A673 (cell line): ENCODE results near the gene MAML2. TPM values are rescaled to one million over a fixed set of nuclear protein-coding genes. Genes with fewer than 3 reads are reported as not detected.
A peak's percentile ranks its signal among the peaks of the same experiment; 100 is the strongest.

Experiments used
- BruUV-seq: library from RNA; stranded (reverse); fragments of 400-500 nt; replicated peaks from 2 replicates; lab custom pipeline; 2021; lab: Mats Ljungman, UMichigan
- CTCF ChIA-PET: fragments of 300-600 bp; sonication (Branson Sonifier 250); formaldehyde crosslinking; loops from one replicate; lab custom pipeline; 2022; ENCODE audit warnings: antibody characterized with exemption; lab: Charles Lee
- POLR2A ChIA-PET: fragments of 300-600 bp; sonication (Branson Sonifier 250); formaldehyde crosslinking; loops from one replicate; lab custom pipeline; 2022; ENCODE audit warnings: antibody characterized with exemption; ENCODE audit not compliant: low non-redundant PET; lab: Charles Lee
- DNase-seq: peaks from one replicate; pipeline ENCODE4 v3.0.0-alpha.2; 2015; ENCODE audit warnings: low spot score
- H3K27ac ChIP-seq: fragments of 200-600 bp; sonication (generic); 2 replicates; pipeline ENCODE4 v1.5.1; 2016; ENCODE audit warnings: mixed run types, low read depth, mild to moderate bottlenecking, mixed read lengths, antibody characterized with exemption, low read length; ENCODE audit not compliant: poor library complexity, severe bottlenecking
- H3K27me3 ChIP-seq: fragments of 200-600 bp; sonication (generic); replicated peaks from 2 replicates; pipeline ENCODE4 v1.6.1; 2017; ENCODE audit warnings: mixed run types, low read depth, mild to moderate bottlenecking, mixed read lengths, antibody characterized with exemption, low read length; ENCODE audit not compliant: insufficient read depth, poor library complexity
- H3K36me3 ChIP-seq: fragments of 200-600 bp; sonication (generic); 2 replicates; pipeline ENCODE4 v1.6.1; 2016; ENCODE audit warnings: mixed run types, mild to moderate bottlenecking, mixed read lengths, antibody characterized with exemption, low read length; ENCODE audit not compliant: insufficient read depth, poor library complexity, severe bottlenecking
- H3K4me1 ChIP-seq: fragments of 200-600 bp; sonication (generic); 2 replicates; pipeline ENCODE4 v1.6.1; 2017; ENCODE audit warnings: mixed run types, mild to moderate bottlenecking, mixed read lengths, antibody characterized with exemption, low read length; ENCODE audit not compliant: insufficient read depth, poor library complexity, severe bottlenecking
- H3K4me3 ChIP-seq: fragments of 200-600 bp; sonication (generic); 2 replicates; pipeline ENCODE4 v1.5.1; 2016; ENCODE audit warnings: low read depth, mixed run types, mild to moderate bottlenecking, mixed read lengths, low read length; ENCODE audit not compliant: poor library complexity, severe bottlenecking
- H3K9me3 ChIP-seq: fragments of 200-600 bp; sonication (generic); 2 replicates; pipeline ENCODE4 v1.6.1; 2016; ENCODE audit warnings: mixed run types, low read depth, mild to moderate bottlenecking, mixed read lengths, antibody characterized with exemption, low read length; ENCODE audit not compliant: poor library complexity, severe bottlenecking
- EZH2 ChIP-seq: fragments of 200-600 bp; sonication (generic); IDR thresholded peaks from 2 replicates; pipeline ENCODE4 v1.6.1; 2017; ENCODE audit warnings: borderline replicate concordance, low read depth, mild to moderate bottlenecking, mixed read lengths, antibody characterized with exemption, low read length; ENCODE audit not compliant: poor library complexity, severe bottlenecking
- intact Hi-C: fragments of 100-400 bp; cut with micrococcal nuclease; formaldehyde crosslinking; loops from one replicate; pipeline ENCODE4 v1.10.0; 2022; ENCODE audit not compliant: unreplicated experiment
- total RNA-seq: library from RNA; stranded (reverse); gene quantifications from 2 replicates; pipeline ENCODE4 v1.2.3, GENCODE V29; 2021
- TF ChIP-seq, protein P1 (sequence below): fragments of 300-800, 200-600 bp; sonication (generic); conservative IDR thresholded peaks from 2 replicates; pipeline ENCODE4 v1.5.1; 2017; ENCODE audit warnings: low read depth, mild to moderate bottlenecking, antibody characterized with exemption, low read length, moderate library complexity, mixed read lengths

Gene MAML2
- total RNA-seq, 1 experiment from 2014 or later = 6.4 TPM

DNA sequence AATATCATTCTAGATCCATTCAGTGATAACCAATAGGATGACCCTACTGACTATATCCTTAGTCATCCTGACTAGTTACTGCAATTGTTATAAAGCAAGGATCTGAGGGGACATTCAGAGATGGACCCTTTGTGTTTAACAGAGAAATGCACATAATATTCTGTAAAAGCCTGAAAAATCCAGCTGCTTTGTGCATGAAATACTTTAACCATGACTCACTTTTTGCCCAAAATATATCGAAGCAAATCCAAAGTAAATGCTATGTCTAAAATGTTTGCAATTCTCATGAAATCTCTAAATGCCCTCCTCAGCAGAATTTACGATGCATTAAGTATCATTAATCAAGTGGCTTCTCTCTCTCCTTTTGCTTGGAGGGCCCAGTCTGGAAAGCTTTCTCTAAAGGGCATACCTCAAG lies 240.3 kb downstream of the MAML2 start:
- Histone ChIP-seq H3K36me3 (no peaks in the 10 kb centered on the region), H3K27ac (no peak overlapping the region), H3K4me1 (peaks cover 9% of the 10 kb centered on the region), H3K4me3 (no peak overlapping the region), H3K9me3 (no peaks in the 10 kb centered on the region), H3K27me3 (no peaks in the 10 kb centered on the region)
- ChIA-PET POLR2A (no interaction called here), CTCF (no interaction called here)
- BruUV-seq = no TSS peak
- intact Hi-C loops = no loop called here
- TF ChIP-seq, protein P1, sequence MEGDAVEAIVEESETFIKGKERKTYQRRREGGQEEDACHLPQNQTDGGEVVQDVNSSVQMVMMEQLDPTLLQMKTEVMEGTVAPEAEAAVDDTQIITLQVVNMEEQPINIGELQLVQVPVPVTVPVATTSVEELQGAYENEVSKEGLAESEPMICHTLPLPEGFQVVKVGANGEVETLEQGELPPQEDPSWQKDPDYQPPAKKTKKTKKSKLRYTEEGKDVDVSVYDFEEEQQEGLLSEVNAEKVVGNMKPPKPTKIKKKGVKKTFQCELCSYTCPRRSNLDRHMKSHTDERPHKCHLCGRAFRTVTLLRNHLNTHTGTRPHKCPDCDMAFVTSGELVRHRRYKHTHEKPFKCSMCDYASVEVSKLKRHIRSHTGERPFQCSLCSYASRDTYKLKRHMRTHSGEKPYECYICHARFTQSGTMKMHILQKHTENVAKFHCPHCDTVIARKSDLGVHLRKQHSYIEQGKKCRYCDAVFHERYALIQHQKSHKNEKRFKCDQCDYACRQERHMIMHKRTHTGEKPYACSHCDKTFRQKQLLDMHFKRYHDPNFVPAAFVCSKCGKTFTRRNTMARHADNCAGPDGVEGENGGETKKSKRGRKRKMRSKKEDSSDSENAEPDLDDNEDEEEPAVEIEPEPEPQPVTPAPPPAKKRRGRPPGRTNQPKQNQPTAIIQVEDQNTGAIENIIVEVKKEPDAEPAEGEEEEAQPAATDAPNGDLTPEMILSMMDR = no peak
- no peak for TF ChIP-seq EZH2
- peak; percentile 56 for DNase-seq

DNA sequence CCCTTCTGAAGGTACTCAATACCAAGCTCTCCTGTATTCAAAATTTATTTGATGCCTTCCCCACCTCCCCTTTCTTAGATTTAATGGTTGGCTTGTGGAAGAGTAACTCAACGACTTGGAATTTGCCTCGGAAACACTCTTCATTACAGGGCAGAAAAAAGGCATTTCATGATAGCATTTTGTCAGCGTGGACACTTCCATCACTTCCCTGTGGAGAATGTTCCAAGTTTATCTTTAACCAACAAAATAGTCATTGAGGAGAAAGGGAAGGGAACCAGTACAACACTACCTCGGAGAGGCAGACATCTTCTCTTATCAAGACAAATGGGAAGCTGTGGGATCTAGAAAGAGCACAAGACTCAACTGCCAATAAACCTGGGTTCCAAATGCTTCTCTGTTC lies 241.8 kb downstream of the MAML2 start:
- Histone ChIP-seq H3K4me3 (no peak overlapping the region), H3K27me3 (no peaks in the 10 kb centered on the region), H3K9me3 (no peaks in the 10 kb centered on the region), H3K4me1 (peaks cover 20% of the 10 kb centered on the region), H3K36me3 (no peaks in the 10 kb centered on the region), H3K27ac (no peak overlapping the region)
- no peak for DNase-seq
- no TSS peak for BruUV-seq
- ChIA-PET POLR2A (no interaction called here), CTCF (no interaction called here)
- intact Hi-C loops = no loop called here
- TF ChIP-seq EZH2 = no peak
- TF ChIP-seq, protein P1 = no peak

DNA sequence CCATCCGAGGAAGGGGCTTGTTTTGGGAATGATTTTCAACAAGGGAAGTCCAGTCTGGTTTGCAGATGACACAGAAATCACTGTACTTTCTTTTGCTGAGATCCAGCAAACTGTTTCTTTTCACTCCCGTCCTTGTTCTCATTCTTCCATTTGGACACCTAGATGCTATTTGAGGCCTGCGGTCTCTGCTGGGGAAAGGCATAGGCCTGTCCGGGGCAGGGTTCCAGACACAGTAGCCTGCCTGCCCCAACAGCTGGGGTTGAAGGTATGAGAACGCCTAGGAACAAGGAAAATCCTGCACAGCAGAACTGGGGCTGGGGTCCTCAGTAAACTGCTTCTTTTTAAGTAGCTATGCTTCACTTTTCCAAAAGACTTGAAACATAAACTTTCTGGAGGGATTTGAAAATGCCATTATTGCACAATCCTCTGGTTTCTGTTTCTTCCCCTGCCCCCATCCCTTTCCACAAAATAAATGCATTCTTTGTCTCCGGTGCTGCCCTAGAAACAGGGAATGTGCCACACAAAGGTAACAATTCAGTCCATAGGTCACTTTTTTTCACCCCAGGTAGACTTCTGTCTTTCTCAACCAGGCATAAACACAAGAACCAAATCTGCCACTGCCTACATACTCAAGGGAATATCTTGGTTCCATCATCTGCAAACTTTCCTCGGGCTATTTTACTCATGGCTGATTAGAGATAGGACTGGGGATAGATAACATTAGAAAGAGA lies 244.3 kb downstream of the MAML2 start:
- Histone ChIP-seq H3K27me3 (no peaks in the 10 kb centered on the region), H3K27ac (no peak overlapping the region), H3K9me3 (no peaks in the 10 kb centered on the region), H3K4me1 (peaks cover 25% of the 10 kb centered on the region), H3K4me3 (no peak overlapping the region), H3K36me3 (no peaks in the 10 kb centered on the region)
- no peak for TF ChIP-seq EZH2
- TF ChIP-seq, protein P1 = no peak
- CTCF ChIA-PET = no interaction called here
- POLR2A ChIA-PET = no interaction called here
- DNase-seq = no peak
- BruUV-seq = no TSS peak
- intact Hi-C loops = no loop called here
